Testis (tissue), 3 donors: ENCODE measurements around the gene RASAL1. TPM values are rescaled to one million over a fixed set of nuclear protein-coding genes. Genes with fewer than 3 reads are reported as not detected.
A peak's percentile ranks its signal among the peaks of the same experiment; 100 is the strongest.

ENCODE experiments used
- DNase-seq: peaks from one replicate; pipeline ENCODE4 v3.0.0-alpha.2; 2019
- H3K27ac ChIP-seq, 2 donors: fragments of 200-600 bp; sonication (generic); one replicate each; pipeline ENCODE4 v1.5.1; 2019
- H3K27me3 ChIP-seq: fragments of 200-600 bp; sonication (generic); one replicate; pipeline ENCODE4 v1.5.1; 2019
- H3K36me3 ChIP-seq: fragments of 200-600 bp; sonication (generic); one replicate; pipeline ENCODE4 v1.5.1; 2017; ENCODE audit warnings: low read depth; ENCODE audit errors: missing control alignments
- H3K4me1 ChIP-seq: fragments of 200-600 bp; sonication (generic); one replicate; pipeline ENCODE4 v1.5.1; 2019
- H3K4me3 ChIP-seq, 2 donors: fragments of 200-600 bp; sonication (generic); one replicate each; pipeline ENCODE4 v1.5.1; 2017 to 2019
- H3K9me3 ChIP-seq: fragments of 200-600 bp; sonication (generic); one replicate; pipeline ENCODE4 v1.5.1; 2017
- POLR2A ChIP-seq: fragments of 450-650 bp; IDR thresholded peaks from one replicate; pipeline ENCODE4 v1.6.1; 2017; ENCODE audit warnings: antibody characterized with exemption, mild to moderate bottlenecking, moderate library complexity
- WGBS, 2 donors: methylation state at CpG; one replicate each; pipeline ENCODE4 v1.1.5; 2018; 5-methylcytosine and 5-hydroxymethylcytosine counted together
- intact Hi-C: fragments of 100-400 bp; cut with DNase I; formaldehyde crosslinking; loops from one replicate; pipeline ENCODE4 v1.15.1; 2023; ENCODE audit warnings: low total_unique reads
- polyA plus RNA-seq: library from polyadenylated mRNA; stranded (reverse); fragments of 350-450 nt; fragmentation: Illumina TruSeq; extraction: RNeasy Lipid Tissue Mini Kit (QIAGEN cat#74804); gene quantifications from one replicate; pipeline ENCODE4 v1.2.3, GENCODE V29; 2014; ENCODE audit warnings: low read depth, low replicate concordance; ENCODE audit not compliant: insufficient read depth
- total RNA-seq, 2 donors: library from RNA; depleted of rRNA; stranded (reverse); fragments of >200 nt; gene quantifications; one replicate each; pipeline ENCODE4 v1.2.3, GENCODE V29; 2016
- TF ChIP-seq, protein P1 (sequence below), 3 experiments: fragments of 450-650 bp in 2 of 3; fragments of 200-600 bp in 1 of 3; sonication (generic) in 1 of 3; IDR thresholded peaks; one replicate each; pipeline ENCODE4 v1.5.1; 2016 to 2019; ENCODE audit warnings: antibody characterized with exemption in 3 of 3, mild to moderate bottlenecking in 2 of 3, moderate library complexity in 1 of 3

Gene RASAL1
- total and polyA plus RNA-seq, 3 donors from 2014 or later: 5.0 to 20.1 (median 18.2) TPM

DNA sequence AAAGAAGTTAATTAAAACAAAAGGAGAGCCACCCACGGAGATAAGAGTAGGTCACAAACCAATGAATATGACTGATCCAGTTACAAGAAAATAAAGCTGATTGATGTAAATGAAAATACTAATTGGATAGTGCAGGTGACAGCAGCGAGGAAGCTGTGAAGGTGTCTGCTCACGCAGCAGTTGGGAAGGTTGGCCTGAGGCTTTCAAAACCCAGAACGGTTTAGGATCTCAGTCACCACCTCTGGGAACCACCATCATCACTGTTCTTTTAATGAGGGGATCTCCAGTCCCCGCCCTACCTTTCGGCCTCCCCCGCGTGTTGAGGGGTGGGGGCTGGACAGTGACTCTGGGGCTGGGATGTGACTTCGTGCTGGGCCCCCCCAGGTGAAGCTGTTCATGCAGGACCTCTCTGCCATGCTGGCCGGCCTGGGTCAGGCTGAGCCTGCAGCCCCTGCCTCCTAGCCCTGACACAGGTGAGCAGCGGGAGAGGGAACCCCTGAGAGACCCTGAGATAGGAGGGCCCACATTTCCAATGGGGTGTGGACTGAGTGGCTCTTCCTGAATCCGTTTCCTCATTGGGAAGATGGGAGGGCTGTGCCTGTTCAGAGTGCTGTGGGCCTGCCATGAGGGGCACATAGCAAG, 21.8 kb upstream of the RASAL1 start:
- DNase-seq: no peak
- no peaks in the 10 kb centered on the region for H3K9me3 ChIP-seq
- no peaks in the 10 kb centered on the region for H3K27me3 ChIP-seq
- H3K36me3 ChIP-seq: no peaks in the 10 kb centered on the region
- H3K4me3 ChIP-seq: no peak overlapping the region
- H3K27ac ChIP-seq: no peak overlapping the region
- intact Hi-C loops: loop anchor here (10.0 kb wide), 1 partner anchor 103 kb away; the partner anchor contains the start of gene DTX1
- H3K4me1 ChIP-seq: peaks cover 5% of the 10 kb centered on the region
- no peak for TF ChIP-seq POLR2A
- TF ChIP-seq, protein P1, sequence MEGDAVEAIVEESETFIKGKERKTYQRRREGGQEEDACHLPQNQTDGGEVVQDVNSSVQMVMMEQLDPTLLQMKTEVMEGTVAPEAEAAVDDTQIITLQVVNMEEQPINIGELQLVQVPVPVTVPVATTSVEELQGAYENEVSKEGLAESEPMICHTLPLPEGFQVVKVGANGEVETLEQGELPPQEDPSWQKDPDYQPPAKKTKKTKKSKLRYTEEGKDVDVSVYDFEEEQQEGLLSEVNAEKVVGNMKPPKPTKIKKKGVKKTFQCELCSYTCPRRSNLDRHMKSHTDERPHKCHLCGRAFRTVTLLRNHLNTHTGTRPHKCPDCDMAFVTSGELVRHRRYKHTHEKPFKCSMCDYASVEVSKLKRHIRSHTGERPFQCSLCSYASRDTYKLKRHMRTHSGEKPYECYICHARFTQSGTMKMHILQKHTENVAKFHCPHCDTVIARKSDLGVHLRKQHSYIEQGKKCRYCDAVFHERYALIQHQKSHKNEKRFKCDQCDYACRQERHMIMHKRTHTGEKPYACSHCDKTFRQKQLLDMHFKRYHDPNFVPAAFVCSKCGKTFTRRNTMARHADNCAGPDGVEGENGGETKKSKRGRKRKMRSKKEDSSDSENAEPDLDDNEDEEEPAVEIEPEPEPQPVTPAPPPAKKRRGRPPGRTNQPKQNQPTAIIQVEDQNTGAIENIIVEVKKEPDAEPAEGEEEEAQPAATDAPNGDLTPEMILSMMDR (IDR thresholded peaks at IDR 0.05): no peak
- WGBS, 2 donors: 87 to 88% methylated on average over 12 of the region's 12 CpGs

DNA sequence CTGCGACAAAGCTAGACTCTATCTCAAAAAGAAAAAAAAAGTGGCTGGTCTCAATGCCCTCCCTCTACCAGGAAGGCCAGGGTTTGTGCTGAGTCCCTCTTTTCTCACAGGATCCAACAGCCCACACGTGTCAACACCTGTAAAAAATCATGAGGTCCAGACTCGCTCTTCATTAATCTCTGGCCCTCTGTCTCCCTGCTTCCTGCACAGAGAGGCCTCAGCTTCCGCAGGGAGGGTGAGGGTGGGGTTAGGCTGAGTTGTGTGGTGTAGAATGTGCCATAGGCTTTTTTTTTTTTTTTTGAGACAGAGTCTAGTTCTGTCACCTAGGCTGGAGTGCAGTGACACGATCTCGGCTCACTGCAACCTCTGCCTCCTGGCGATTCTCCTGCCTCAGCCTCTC, 20.1 kb upstream of the RASAL1 start:
- Histone ChIP-seq H3K9me3 (no peaks in the 10 kb centered on the region), H3K4me3 (no peak overlapping the region), H3K4me1 (no peaks in the 10 kb centered on the region), H3K36me3 (no peaks in the 10 kb centered on the region), H3K27ac (no peak overlapping the region), H3K27me3 (no peaks in the 10 kb centered on the region)
- DNase-seq: no peak
- intact Hi-C loops: loop anchor here (10.0 kb wide), 1 partner anchor 101 kb away; the partner anchor contains the start of gene DTX1
- TF ChIP-seq, protein P1 (IDR thresholded peaks at IDR 0.05): no peak
- no peak for TF ChIP-seq POLR2A
- WGBS, 2 donors: 76 to 86% methylated on average over 7 of the region's 7 CpGs

DNA sequence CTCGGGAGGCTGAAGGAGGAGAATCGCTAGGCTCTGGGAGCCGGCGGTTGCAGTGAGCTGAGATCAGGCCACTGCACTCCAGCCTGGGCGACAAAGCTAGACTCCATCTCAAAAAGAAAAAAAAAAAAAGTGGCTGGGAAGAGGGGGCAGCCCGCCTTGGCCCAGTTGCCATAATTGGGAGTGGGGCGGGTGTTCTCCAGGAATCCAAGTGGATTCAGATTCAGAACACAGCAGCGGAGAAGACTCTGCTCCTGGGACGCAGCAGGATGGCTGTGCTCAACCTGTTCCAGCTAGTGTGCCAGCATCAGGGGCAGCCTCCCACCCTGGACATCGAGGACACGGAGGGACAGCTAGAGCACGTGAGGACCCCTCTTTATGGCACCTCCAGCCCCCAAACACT, 19.5 kb upstream of the RASAL1 start:
- no peaks in the 10 kb centered on the region for H3K9me3 ChIP-seq
- no peaks in the 10 kb centered on the region for H3K27me3 ChIP-seq
- WGBS, 2 donors: 62 to 75% methylated on average over 7 to 12 of the region's 12 CpGs
- no peak for DNase-seq
- no peaks in the 10 kb centered on the region for H3K36me3 ChIP-seq
- intact Hi-C loops: loop anchor here (10.0 kb wide), 1 partner anchor 100 kb away; the partner anchor contains the start of gene DTX1
- H3K4me1 ChIP-seq: no peaks in the 10 kb centered on the region
- TF ChIP-seq, protein P1 (IDR thresholded peaks at IDR 0.05): no peak
- TF ChIP-seq POLR2A: no peak
- no peak overlapping the region for H3K27ac ChIP-seq
- no peak overlapping the region for H3K4me3 ChIP-seq

DNA sequence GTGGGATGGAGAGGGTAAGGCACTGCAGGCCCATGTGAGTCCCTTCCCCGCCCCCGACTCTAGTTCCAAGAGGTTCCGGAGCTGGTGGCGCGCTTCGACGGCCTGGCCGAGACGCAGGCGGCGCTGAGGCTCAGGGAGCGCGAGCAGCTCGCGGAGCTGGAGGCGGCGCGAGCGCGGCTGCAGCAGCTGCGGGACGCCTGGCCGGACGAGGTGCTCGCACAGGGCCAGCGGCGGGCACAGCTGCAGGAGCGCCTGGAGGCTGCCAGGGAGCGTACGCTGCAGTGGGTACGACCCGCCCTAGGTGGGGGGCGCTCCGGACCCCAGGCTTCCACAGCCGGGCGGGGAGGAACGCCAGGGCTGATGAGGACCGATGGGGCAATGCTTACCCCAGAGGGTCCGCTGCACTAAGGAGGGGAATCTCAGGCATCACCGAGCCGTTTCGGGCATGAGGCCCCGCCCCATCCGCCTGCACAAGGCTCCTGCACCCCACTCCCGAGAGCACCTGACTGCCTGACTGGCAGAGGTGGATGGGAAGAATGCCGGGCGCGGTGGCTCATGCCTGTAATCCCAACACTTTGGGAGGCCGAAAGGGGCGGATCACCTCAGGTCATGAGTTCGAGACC, 18.9 kb upstream of the RASAL1 start:
- Histone ChIP-seq H3K27me3 (no peaks in the 10 kb centered on the region), H3K4me1 (no peaks in the 10 kb centered on the region), H3K36me3 (no peaks in the 10 kb centered on the region), H3K27ac (no peak overlapping the region), H3K4me3 (peak overlapping the region; percentile 5 to 7), H3K9me3 (no peaks in the 10 kb centered on the region)
- WGBS, 2 donors: 7 to 39% methylated on average over 3 to 48 of the region's 51 CpGs
- intact Hi-C loops: loop anchor here (10.0 kb wide), 1 partner anchor 100 kb away; the partner anchor contains the start of gene DTX1
- no peak for DNase-seq
- TF ChIP-seq POLR2A: no peak
- TF ChIP-seq, protein P1 (IDR thresholded peaks at IDR 0.05): no peak
